Right renal cortex interstitium (tissue), 3 donors: Measurements from ENCODE around the gene CCDC12. TPM values are rescaled to one million over a fixed set of nuclear protein-coding genes. Genes with fewer than 3 reads are reported as not detected.

ENCODE experiments used
- DNase-seq, 3 donors: peaks; one replicate each; pipeline ENCODE4 v3.0.0-alpha.2; 2013; ENCODE audit warnings: low read depth in 3 of 3, low spot score in 2 of 3
- polyA plus RNA-seq, 3 donors: library from polyadenylated mRNA; unstranded; fragments of 120-200 nt; gene quantifications; one replicate each; pipeline ENCODE4 v1.2.1, GENCODE V29; 2013; ENCODE audit not compliant: insufficient read length in 3 of 3

Gene CCDC12
- 10 to 100 TPM; 48.4 to 56.9 (median 55.7) TPM for polyA plus RNA-seq

GRCh38 chr3:46976326-46977190 is at the start of gene CCDC12:
Gene CCDC12 (minus strand): TSS chr3:46976745. CDS start chr3:46976732, 13 bp downstream.
- DNase-seq: peak; percentile 89 to 96 (median 95)

GRCh38 chr3:47024932-47025331 is 48.4 kb upstream of the CCDC12 start:
- DNase-seq: no peak

- DNase-seq: no peak
These were observed 46.1 kb upstream of the CCDC12 start for GRCh38 chr3:47022641-47023071.

- no peak for DNase-seq
These were observed 43.8 kb upstream of the CCDC12 start for GRCh38 chr3:47020311-47020710.

- no peak for DNase-seq
These were observed 42.7 kb upstream of the CCDC12 start for GRCh38 chr3:47019201-47019600.

GRCh38 chr3:47018269-47018611 is 41.7 kb upstream of the CCDC12 start:
- no peak for DNase-seq

- DNase-seq: no peak
These were observed 41.1 kb upstream of the CCDC12 start for GRCh38 chr3:47017504-47018268.

GRCh38 chr3:47016934-47017435 is 40.4 kb upstream of the CCDC12 start:
- no peak for DNase-seq

GRCh38 chr3:47016086-47016933 is 39.8 kb upstream of the CCDC12 start:
- no peak for DNase-seq

GRCh38 chr3:47015151-47015550 is 38.6 kb upstream of the CCDC12 start:
- DNase-seq: no peak

GRCh38 chr3:47014036-47014435 is 37.5 kb upstream of the CCDC12 start:
- no peak for DNase-seq

GRCh38 chr3:47013231-47013630 is 36.7 kb upstream of the CCDC12 start:
- DNase-seq: no peak

GRCh38 chr3:47012342-47013230 is 36.0 kb upstream of the CCDC12 start:
- DNase-seq: no peak

- no peak for DNase-seq
These were observed 34.8 kb upstream of the CCDC12 start for GRCh38 chr3:47011371-47011770.

GRCh38 chr3:47010910-47011309 is 34.4 kb upstream of the CCDC12 start:
- no peak for DNase-seq

- no peak for DNase-seq
These were observed 33.7 kb upstream of the CCDC12 start for GRCh38 chr3:47010111-47010712.

- peak; percentile 80 to 84 (median 84) for DNase-seq
These were observed 32.9 kb upstream of the CCDC12 start for GRCh38 chr3:47009225-47010110.

- DNase-seq: no peak
These were observed 32.3 kb upstream of the CCDC12 start for GRCh38 chr3:47008851-47009224.
